HG03139 (cell line): ENCODE data around the gene TMSB4X.
"Not testable (repeated sequence)": the region's sequence is repeated elsewhere in the genome, so short reads cannot be mapped to it uniquely, and the experiment has no call there.

ENCODE experiments used
- ATAC-seq: cut with Tn5 transposase; IDR thresholded peaks from one replicate; pipeline ENCODE4 v1.9.1; 2021; ENCODE audit not compliant: unreplicated experiment

TMSB4X gene

DNA sequence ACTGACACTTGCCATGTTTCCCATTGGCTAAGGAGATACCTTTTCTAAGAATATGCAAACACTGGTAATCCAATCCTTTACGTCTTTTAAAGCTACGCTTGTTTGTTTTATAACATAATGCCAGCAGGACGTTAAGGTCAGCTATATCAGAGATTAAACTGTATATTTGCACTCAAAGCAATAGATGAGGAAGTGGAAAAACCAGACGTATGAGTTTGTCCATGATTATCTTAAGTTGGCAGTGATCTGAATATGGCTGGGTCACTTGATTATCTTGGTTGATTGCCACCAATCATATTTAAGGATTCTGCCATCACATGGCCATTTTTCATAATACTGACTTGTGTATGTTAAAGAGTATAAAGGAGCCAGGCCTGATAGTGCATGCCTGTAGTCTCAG lies 19.4 kb downstream of the TMSB4X start:
- no peak for ATAC-seq

DNA sequence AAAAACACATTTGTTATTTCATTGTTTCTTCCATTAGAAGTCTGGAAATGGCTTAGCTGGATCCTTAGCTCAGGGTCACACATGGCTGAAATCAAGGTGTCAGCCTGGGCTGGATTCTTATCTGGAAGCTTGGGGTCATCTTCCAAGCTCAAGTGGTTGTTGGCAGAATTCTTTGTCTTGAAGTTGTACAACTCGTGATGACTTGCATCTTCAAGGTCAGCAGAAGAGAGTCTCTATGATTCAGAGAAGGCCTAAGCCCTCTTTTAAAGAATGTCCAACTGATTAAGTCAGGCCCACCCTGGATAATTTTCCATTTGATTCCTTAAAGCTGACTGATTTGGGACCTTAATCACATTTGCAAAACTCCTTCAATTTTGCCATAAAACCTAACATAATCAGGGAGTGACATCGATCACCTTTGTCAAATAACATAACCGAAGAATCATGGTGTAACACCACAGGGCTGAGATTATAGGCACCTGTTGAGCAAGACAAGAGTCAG lies 22.1 kb downstream of the TMSB4X start:
- ATAC-seq, result no peak

DNA sequence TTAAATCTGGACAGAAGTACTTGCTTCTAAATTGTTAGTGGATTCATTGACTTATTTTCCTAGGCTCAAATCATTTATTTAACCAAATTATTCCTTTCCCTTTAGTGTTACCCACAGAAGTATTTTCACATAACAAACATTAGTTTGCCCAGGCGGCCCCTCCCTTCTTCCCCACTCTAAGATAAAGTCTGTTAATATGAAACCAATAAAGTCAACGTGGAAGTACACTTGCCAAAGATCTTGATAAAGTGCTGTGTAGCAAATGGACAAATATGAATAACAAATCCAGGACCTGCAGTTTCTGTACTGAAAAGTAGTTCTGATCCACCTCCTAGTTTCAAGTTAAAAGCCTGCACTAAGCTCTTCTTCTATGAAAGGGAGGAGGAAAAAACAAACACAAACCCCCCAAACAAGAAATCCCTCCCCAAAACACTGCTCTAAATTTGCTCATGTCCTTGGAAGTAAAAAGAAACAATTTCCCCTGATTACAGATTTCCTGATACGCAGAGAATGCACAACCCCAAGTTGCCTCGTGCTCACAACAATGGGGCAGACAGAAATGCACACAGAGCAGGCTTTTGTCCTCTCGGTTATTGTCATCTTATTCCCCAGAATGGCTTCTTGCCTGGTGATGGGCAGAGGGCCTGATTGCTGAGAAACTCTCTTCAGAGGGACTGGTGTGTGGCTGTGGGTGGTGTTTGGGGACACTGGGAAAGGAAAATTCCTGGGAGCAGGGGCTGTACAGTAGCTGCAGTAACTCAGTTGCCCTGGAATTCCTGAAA lies 23.2 kb downstream of the TMSB4X start:
- ATAC-seq, result no peak

DNA sequence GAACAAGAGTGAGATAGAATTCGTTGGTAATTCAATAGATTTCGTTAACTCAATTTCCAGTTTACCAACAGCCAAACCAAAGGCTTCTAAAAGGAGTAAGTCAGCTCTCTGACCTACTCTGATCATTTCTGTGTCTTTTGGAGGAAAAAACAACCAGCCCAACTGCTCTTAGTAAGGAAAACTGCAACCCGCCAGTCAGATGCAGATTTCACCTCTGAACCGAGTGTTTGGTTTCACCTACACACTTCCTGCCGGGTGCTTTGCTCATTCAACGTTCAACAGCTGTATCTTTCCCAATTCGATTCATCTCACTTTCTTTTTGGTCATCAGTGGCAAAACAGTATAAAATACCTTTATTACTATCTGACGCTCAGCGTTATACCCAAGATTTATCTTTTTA lies 24.5 kb downstream of the TMSB4X start:
- ATAC-seq, result no peak

DNA sequence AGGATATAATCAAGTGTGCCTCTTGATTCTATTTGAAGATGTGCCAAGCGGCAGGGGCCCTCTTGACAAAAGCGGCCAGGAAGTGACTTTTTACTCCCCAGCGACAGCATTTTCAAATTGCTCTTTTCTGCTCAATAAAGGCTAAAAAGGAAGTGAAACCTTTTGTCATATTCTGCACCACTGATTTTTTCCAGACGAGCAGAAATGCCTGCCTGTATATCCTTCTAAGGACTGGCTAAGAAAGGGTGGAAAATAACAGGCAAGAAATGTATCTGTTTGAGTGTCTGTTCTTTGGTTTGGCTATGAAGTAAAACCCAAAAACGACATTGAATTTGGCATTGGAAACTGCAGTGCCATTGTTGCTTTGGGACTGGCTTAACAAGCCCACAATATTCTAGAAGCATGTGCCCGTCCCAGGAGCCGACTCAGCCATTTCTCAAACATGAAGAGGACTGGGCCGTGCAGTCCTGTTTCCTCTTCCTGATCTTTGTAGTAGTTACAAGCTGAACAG lies 25.4 kb downstream of the TMSB4X start:
- ATAC-seq, result no peak

DNA sequence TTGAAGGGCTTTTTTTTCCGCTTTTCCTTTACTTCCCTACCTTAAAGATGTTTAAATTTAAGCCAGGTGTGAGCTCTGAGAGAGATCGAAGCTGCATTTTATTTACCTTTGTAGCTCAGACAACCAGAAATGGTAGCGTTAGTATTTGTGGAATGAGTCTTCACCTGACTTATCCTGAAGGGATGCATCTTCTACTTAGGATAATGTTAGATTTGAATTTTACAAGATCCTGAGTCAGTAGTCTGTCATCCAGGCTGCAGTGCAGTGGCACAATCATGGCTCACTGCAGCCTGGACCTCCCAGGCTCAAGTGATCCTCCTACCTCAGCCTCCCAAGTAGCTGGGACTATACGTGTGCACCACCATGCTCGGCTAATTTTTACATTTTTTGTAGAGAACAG lies 26.2 kb downstream of the TMSB4X start:
- no peak for ATAC-seq

DNA sequence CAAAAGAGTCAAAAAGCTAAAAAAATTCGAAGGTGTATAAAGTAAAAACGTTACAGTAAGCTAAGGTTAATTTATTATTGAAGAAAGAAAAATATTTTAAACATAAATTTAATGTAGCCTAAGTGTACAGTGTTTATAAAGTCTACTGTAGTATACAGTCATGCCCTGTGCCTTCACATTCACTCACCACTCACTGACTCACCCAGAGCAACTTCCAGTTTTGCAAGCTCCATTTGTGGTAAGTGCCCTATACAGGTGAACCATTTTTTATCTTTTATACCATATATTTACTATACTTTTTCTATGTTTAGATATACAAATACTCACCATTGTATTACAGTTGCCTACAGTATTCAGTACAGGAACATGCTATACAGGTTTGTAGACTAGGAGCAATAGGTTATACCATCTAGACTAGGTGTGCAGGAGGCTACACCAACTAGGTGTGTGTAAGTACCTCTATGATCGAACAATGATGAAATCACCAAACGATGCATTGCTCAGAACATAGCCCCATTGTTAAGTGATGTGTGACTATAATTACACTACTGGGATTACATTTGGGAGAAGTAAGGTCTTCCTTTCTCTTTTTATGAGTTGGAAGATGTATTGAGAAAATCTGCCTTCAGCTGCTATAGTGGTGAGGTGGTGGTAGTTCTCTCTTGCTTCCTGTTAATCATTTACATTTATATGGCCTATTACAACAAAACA lies 27.2 kb downstream of the TMSB4X start:
- ATAC-seq, result no peak

DNA sequence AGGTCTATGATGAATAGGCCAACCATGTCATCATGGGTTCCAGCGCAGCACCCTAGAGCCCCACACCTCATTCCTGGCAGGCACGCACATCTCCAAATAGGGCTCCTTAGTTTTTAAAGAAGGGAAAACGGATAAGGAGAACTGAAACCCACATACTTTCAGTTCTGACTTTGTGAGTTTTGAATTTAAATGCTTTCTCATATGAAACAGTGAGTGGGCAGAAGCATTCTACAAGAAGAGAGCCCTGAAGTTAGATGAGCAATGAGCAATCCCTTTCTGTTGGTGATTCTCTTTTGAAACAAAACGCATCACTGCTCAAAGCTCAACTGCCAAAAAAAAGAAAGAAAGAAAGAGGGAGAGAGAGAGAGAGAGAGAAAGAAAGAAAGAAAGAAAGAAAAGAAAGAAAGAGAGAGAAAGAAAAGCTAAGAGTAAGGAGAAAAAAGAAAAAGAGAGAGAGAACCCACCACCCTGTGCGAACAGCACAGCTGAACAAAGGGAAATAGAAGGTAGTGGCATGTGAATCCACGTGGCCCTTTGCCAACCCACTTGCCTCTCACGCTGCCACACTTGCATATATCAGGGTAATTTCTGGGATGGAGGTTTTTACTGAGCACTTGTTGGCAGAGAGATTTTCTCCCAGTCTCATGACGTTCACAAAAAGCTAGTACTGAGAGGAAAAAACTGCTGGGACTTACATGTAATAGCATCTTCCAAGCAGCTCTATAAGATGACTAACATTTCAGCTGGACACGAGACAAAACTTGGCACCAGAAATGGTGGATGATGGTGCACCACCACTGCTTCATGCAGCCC lies 31.0 kb downstream of the TMSB4X start:
- ATAC-seq, result no peak

DNA sequence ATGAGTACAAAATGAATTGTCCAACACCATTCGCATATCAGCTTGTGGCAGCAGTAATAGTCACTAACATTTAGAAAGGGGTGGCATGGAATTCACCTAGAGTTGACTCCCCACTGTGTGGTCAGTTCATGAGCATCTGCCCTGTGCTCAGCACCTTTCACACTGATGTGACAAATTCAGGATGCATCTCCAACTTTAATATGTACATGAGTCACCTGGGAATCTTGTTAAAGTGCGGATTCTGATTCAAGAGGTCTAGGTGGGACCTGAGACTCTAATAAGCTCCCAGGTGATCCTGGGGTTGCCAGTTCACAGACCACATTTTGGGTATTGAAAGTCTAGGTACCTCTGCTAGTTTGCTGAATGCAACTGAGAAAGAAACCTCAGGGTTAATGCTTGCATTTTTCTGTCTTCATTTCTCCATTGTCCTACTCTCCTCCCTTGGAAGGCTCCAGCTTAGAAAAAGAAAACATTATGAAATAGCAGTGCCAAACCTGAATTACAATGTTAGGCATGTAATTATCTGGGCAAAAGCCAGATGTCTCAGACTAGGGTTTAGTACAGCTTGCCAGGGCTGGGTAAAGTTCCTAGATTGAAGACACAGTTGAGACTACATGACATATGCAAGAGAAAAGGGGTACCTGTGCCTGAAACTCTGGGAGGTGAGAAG lies 32.7 kb downstream of the TMSB4X start:
- no peak for ATAC-seq

DNA sequence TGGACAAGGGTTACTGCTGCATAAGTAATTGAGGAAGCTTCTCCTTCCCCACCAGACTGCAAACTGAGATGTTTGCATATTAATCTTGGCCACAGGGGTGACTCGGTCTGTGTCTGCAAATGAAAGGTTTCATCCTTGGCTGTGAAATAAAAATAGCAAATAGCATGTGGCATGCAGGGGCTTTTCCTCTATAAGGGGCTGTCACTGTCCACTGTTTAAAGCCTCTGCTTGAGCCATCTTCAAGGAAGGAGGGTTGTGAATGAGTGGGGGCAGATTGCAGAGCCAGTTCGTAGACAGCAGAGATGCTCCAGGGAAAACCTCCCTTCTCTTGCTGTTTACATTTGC lies 33.3 kb downstream of the TMSB4X start:
- ATAC-seq, result no peak

DNA sequence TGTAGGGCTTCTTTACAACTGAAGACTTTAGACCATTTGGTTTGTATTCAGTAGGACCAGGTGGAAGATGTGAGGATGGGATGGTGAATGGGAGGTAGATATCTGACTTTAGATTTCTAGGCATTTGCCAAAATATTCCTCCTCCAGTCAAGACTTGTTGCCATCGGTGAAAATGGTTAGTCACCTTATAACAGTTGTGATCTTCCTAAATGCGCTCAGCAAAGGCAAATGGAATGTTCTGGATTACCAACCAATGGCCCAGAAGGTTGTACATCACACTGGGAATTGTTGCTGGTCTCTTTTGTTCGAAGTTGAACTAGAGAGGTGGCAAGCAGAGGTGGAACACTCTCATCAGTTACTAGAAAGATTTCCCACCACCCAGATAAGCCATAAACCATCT lies 33.9 kb downstream of the TMSB4X start:
- no peak for ATAC-seq

DNA sequence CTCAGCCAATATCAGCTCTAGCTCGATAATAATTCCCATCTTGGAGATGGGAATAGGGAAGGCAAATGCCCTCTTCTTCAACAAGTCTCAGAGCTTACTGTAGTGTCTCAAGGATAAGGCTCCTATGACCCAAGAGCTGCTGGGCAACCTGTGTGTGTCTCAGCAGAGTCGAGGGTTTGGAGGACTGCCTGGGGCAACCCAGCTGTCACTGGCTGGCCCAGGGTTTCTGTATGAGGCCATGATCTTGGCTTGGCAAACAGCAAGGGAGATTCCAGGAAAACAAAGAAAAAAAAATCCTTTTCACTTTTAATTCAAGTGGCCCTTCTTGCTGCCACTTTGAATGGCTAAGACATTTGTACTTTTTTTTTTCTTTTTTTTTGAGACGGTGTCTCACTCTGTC lies 34.4 kb downstream of the TMSB4X start:
- ATAC-seq, result no peak

DNA sequence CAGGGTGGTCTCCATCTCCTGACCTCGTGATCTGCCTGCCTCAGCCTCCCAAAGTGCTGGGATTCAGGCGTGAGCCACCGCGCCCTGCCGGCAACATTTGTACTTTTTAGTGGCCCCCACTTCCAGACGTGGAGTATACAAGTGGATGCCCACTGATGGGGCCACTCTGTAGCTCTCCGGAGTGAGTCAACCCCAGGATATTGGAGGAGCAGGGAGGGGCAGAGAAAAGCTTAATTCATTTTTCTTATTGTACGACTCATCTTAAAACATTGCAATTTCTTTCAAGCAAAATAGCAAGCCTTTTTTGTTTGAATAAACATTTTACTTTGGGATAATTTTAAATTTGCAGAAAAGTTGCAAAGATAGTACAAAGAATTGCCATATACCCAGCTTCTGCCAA lies 34.9 kb downstream of the TMSB4X start:
- ATAC-seq, result no peak

DNA sequence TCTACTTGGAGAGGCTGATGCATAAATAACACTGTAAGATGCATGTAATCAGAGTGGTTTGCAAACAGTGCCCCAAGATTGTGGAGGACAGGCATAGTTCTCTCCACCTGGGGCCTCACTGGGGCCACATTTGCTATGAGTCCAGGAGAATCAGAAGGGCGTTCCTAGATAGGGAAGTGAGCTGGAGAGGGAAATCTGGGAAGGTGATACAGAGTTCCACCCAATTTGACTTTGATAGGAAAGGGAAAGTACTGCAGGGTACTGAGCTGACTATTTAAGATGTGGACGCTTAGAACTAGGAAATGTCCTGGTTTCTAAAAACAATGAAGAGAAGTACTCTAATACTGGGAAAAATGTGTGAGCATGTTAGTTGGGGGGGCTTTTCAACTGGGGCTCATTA lies 35.6 kb downstream of the TMSB4X start:
- ATAC-seq, result no peak

DNA sequence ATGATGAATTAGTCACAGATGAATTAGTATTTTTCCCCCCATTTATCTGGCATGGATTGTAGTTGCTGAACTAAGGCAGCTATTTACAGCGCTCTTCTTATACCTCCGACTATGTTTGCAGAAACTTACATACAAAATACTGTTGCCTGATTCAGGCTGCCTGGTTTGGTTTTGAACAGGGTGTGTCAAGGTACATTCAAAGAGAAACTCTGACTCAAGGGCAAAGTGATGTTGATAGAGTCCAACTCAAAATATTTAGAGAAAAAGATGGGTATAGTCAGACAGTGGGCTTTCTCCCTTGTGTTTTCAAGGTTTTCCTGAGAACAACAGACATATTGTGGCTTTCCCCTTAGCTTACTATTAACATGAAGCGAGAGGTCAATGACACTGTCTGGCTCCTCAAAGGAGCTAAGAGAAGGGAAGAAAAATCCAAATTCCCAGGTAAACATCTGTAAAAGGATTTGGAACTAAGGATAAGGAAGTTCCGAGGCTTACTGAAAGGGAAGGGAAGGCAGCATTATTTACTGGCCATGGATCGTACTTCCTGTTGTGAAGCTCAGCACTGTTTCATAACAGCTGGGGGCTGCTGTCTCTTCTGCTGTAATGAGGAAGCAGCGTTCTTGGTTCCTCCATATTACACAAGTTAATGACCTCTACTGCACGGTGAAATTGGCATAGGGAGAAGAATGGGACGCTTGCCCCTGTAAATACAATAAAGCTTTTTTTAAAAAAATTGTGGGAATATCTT lies 38.6 kb downstream of the TMSB4X start:
- no peak for ATAC-seq

DNA sequence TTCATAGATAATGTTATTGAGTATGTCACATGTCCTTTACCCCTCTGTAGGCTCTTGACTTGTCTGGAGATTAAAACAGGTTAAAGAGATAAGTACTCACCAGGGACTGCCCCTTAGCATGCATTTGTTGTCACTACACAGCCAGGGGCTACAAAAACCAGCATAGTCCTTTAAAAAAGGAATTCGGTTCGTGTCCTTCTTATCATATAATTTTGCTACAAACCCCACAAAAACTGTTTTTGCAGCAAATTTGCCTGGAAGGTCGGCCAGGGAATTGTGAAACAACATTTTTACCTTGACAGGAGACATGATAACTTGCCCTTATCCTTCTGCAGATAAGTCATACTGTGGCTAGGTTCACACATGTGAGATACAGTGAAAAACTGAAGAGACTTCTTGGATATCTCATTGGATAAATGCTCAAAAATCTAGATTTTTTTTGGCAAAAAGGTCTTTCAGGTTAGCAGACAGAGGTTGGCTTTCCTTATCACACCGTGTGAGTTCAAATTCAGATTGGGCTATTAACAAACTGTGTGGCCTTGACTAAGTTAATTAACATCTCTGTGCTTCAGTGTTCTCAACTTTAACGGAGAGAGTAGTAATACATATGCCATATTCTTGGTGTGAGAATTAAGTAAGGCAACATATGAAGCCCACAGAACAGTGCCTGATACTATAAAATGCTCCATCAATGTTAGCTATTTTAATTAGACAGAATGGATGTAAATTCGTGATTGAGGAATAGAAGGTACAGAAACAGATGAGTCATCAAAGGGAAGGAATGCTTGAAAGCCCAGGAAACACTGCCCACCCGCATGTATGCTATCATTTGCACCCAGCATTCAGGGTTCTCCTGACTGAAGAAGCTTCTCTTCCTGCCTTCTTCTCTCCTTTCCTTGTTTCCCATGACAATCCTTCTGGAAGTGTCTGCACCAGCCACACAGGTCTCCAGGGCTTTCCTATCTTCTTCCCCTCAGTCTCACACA lies 39.5 kb downstream of the TMSB4X start:
- ATAC-seq, result no peak

DNA sequence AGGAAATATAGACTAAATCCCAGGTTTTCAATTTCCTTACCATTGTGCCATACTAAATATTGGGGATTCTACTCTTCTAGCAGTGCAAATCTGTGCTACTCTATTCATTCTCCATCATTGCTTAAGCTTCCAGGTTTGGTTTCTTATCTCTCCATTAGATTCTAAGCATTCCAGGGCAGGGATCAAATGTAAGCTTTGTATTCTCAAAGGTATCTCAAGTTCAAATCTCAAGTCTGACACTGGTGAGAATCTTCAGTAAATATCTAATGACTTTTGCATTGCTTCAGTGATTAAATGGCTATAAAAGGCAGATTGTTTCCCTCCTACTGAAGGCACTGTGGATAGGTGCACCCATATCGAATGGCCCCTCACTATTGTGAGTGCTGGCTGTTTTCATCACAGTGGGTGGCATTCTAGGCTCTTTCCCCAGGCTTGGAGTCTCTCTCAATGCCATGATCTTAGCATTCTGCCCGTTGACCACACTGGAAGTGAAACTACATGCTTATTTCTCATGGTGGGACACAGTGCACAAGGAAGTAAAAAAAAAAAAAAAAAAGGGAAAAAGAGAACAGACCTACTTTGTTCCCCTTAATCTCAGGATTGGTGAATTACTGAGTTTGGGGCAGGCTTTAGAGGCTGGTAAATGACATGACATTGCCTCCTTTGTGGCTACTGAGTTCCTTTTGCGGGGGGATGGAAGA lies 40.8 kb downstream of the TMSB4X start:
- no peak for ATAC-seq

DNA sequence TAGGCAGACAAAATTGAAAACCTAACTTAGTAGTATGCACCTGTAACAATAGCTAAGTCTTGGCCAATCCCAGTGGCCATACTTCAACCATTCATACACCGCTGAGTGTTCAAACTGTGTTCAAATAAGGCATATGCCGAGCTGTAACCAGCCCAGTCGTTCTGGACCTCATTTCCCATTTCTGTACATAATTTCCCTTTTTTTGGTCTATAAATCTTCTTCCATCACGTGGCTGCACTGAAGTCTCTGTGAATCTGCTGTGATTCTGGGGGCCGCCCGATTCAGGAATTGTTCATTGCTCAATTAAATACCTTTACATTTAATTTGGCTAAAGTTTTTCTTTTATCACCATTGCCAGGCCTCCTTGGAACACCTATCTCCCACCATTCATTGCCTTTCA lies 41.8 kb downstream of the TMSB4X start:
- not testable (repeated sequence) for ATAC-seq
